DMS79 (cell line): ENCODE results near the gene DHODH.

Experiments used
- DNase-seq: peaks from one replicate; lab custom pipeline; 2025; lab: John Stamatoyannopoulos, UW

DHODH gene

DNA sequence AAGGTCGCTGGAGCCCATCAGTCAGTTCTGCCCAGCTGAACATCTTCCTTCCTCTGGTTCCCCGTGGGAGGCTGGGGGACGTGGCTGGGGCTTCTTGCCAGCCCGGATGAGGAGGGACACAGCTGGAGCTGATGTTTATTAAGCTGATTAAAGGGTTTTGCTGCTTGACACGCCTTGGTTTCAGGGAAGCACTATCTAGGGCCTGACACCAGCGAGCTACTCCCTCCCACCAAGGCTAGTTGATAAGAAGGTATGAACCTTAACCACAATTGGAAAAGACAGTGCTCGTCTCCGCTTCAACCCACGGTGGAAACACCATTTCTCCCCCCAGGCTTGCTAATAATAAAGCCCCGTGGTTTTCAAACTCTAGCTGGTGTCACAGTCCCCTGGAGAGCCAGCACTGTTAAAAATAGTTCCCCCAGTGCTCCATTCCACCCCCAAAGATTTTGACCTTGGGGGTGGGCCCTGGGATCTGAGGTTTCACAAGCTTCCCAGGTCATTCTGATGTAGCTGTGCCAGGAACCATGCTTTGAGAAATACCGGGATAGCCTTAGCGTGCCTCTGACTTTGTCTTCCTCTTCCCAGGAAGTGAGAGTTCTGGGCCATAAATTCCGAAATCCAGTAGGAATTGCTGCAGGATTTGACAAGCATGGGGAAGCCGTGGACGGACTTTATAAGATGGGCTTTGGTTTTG, 5.5 kb downstream of the DHODH start:
- DNase-seq, result no peak

DNA sequence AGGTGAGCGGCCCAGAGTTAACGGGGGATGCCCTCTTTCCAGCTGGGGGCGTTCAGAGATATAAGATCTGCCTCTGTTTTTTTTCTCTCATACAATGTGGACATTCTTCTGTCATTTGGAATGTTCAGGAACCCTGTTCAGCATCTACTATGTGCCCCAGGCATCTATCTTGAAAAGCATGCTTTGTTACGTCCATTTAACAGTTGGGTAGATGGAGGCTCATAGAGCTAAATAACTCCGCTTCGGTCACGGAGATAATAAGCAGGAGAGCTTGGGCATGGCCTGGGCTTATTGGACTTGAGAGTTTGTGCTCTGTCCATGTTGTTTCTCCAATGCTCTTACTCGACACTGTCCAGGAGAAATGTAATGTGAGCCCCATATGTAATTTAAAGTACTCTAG, 6.1 kb downstream of the DHODH start:
- DNase-seq, result no peak

DNA sequence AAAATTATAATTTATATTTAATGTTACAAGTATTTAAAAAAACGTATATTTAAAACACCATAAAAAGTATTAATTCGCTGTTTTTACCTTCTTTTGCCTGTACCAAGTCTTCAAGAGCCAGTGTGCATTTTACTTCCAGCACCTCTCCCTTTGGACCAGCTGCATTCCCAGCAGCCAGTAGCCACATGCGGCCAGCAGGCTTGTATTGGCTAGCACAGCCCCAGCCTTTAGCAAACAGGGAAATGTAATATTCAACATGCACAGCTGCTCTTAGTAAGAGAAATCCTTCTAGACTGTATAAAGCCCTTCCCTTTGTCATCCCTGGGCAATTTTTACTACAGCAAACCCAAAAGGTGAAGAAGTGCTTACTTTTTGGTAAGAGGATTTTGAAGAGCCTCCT, 6.6 kb downstream of the DHODH start:
- DNase-seq, result no peak

DNA sequence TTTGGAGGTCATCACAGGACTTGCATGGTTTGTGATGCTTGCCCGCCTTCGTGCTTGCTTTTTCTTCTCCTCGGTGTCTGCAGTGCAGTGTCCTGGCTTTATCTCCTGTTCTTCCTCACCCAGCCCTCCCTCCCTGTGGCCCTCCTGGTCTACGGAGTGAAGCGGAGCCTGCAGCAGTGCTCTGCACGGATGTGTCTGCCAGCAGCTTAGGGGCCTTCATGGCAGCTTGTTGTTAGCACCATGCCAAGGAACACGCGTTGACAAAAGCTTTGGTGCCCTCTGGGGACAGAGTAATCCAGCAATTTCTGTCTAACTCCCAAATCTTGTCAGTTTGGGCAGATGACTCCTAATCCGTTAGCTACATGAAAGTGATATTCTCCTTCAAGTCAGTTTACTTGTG, 9.9 kb downstream of the DHODH start:
- no peak for DNase-seq

DNA sequence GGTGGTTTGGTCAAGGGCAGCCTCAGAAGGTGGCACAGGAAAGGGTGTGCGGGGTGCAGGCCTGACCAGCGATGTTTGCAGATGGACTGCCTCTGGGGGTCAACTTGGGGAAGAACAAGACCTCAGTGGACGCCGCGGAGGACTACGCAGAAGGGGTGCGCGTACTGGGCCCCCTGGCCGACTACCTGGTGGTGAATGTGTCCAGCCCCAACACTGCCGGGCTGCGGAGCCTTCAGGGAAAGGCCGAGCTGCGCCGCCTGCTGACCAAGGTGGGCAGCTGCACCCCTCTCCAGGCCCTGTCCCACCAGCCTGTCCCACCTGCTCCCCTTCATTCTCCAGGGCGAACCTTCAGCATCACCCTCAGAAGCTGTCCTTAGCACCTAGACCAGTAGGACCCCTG, 12.5 kb downstream of the DHODH start:
- DNase-seq, result no peak

DNA sequence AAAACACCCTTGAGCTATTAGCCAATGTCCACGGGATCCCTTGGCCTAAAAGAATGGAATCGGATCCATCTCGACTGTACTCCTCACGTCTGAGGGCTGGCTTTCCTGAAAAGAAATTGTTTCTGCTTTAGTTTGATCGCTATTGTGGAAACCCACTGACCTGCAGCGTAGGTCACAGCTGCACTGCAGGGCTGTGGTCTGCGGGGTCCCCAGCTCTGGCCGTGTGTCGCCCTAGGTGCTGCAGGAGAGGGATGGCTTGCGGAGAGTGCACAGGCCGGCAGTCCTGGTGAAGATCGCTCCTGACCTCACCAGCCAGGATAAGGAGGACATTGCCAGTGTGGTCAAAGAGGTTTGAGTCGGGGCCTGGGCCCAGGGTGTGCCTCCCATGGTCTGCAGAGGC, 13.6 kb downstream of the DHODH start:
- no peak for DNase-seq

DNA sequence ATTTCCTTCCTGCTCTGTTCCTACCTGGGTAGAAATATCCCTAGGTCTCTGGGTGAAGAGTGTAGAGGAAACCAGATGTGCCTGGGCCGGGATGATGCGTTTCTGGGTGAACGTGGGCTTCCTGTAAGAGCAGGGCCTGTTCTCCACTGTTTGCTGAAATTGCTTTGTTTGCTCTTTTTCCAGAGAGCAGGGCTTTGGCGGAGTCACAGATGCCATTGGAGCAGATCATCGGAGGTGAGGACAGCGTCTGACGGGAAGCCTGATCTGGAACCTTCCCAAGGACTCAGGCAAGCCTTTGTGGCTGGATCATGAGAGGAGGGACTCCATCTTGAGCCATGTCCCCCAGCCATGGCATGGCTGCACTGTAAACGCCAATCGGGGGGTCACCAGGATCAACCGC, 15.4 kb downstream of the DHODH start:
- DNase-seq, result no peak

DNA sequence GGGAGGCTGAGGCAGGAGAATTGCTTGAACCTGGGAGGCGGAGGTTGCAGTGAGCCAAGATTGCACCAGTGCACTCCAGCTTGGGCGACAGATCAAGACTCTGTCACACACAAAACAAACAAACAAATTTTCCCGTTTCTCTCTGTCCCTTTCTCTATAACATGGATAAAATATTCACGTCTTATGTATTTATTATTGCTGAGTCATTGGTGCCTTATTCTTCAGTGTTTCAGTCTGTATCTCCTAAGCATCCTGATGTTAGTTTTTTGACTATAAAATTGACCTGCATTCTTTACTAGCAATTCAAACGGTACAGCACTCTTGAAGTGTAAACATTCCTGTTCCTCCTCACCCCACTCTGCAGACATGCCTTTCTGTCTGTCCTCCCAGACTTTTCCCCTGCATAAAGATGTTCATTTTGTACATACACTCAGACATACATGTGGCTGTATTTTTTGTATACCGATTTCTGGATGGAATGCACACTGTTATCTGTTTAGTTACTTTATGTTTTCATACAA, 16.4 kb downstream of the DHODH start:
- no peak for DNase-seq

DNA sequence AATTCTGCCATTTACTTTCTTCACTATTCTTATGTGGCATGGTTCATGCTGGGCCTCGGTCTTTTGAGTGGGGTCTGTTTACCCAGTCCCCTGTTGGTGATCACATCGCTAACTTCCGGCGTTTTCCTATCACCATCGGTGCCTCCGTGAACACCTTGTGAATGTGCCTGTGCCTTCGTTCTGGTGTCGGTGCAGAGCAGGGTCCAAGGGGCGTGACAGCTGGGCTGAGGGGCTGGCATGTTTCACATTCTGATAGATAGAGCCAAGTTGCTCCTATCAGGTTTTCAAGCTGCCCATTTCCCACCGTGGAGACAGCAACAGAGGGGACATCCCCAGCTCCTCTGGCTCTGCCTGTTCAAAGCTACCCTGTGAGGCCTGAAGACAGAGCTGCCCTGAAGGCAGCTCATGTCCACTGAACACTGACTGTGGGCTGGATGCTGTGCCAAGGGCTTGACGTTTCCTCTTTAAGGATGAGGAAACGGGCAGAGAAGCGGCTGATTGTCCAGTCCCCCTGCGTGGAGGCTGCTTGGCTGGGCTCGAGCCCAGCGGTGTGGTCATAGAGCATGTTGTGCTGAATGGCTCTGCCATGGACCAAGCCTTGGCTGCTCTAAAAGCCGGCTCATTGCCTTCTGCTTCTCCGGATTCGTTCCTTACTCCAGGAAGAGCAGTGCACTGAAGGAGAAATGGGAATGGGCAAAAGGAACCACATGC, 17.0 kb downstream of the DHODH start:
- DNase-seq, result no peak

DNA sequence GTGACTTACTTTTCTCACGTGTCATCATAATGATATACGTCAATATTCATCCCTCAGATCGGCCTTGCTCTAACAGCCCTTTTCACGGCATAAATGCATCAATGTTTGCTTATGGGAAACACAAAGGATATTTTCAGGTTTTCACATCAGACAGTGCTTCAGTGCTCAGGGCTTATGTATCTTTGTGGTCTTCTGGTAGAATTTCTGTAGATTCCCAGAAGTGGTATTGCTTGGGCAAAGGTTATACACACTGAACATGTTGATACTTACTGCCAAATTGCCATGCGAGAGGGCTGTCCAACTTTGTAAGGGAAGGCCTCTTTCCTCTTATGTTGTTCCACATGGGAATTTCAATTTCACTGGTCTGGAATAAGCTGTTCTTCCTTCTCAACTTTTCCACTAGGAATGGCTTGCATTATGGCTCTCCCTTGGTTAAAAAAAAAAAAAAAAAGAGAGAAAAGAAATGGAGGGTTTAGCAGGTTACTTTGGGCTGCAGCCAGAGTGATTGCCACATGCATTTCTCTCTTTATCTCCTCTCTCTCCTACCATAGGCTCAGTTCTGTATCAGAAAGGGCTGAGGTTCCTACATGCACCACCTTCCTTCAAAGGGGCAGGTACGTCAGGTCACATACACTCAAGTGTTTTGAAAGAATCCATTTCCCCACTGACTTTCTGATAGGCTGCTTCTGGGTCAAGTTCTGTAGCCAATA, 19.3 kb downstream of the DHODH start:
- no peak for DNase-seq

DNA sequence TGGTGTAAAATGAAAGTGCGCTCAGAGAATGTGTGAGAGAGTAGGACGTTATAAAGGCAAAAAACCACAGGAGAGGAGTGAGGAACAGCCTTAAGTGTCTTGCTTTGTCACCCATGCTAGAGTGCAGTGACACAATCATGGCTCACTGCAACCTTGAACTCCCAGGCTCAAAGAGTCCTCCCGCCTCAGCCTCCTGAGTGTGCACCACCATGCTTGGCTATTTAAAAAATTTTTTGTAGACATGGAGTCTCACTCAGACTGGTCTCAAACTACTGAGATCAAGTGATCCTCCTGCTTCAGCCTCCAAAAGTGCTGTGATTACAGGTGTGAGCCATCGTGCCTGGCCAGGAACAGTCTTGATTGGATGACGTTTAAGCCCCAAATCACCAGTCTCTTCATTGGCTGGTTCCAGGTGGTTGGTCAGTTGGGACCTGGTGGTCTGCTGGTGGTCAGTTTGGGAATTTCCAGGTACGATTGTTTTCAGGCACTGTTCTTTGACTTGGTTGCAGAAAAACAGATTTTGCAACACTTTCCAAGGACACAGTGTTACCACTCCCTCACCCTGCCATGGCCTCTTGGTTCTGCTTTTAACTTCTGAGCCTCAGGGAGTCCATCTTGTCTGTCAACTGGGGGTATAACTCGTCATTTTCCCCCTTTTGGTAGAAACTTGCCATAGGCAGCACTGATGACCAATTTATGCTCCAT, 21.2 kb downstream of the DHODH start:
- DNase-seq, result no peak

DNA sequence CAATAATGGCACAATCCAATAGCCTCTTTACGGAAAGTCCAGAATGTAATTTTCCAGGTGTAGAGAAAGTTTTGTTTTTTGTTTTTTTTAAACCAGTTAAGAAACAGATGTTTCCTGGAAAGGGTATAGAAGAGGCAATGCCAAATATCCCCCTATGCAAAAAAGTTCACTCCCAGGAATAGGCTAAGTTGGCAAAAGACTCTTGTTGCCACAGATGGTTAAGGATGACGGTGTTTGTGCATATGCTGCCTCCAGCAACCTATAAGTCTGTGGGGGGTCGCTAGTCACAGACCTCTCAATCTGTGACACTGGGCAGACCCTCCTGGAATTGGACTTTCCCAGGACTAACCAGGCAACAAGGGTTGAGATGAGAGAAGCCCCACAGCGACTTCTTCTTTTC, 24.9 kb downstream of the DHODH start:
- no peak for DNase-seq

DNA sequence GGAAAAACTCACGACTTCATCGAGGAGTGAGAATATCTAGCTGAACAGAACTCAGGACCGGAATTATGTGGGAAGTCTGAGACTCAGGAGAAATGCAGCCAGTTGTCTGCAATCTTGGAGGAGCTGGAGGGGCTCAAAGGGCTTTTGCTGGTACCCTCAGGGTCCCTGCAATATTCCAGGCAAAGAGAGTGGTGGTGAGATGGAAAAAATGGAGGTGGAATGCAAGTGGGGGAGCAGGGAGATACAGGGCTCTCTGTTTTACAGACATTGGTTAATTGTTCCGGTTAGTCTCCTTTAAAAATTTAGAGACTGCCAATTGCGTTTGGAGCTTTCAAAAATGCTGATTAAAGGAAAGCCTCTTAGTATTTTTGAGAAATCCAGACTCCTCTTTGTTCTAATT, 27.6 kb downstream of the DHODH start:
- no peak for DNase-seq

DNA sequence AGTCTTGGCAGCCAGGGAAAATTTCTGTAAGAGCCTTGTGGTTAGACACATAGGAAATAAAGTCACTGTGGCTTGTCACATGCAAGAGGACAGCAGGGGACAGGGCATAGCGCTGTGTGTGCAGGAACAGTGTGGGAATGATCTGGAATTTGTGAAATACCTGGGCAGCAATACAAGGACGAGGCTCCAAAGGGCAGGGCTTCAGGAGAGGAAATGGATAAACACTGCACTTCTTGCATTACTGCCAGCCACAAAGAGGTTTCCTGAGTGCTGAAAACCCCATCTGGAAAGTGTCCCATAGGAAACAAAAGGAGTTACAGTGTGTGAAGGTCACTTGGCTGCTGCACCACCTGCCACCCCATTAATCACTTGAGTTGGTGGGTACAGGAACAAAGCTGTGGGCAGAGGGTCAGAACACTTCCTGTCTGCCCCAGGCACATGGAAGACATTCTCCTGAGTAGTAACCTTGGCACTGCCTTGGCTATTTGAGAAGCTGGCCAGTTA, 33.7 kb downstream of the DHODH start:
- peak; percentile 39 for DNase-seq

DNA sequence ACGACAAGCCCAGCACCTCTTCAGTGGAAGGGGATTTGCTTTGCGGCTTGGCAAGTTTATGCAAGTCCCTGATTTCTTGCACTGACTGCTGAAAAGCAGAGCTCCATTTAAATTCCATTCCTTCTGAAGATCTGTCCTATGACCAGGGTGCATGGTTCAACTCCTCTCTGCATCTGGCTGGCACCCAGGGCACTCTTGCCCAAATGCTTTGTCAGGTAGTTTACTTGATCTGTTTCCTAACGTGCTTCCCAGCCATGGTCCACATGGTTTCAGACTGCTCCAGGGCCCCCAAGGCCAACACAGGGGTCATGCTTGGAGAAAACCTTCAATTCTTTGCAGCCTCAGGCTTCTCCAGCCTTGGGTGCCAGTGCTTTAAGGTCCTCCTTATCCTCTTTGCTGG, 34.5 kb downstream of the DHODH start:
- no peak for DNase-seq

DNA sequence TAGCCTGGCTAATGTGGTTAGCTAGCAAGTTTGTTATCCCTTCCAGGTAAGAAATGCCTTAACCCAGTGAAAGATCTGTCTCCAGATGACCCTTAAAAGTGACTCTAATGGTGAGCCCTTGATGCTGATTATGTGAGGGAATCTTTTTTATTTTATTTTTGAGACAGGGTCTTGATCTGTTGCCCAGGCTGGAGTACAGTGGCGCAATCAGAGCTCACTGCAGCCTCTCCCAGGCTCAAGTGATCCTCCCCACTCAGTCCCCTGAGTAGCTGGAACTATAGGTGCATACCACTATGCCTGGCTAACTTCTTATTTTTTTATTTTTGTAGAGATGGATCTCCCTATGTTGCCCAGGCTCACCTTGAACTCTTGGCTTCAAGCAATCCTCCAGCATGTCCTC, 35.0 kb downstream of the DHODH start:
- DNase-seq, result no peak

DNA sequence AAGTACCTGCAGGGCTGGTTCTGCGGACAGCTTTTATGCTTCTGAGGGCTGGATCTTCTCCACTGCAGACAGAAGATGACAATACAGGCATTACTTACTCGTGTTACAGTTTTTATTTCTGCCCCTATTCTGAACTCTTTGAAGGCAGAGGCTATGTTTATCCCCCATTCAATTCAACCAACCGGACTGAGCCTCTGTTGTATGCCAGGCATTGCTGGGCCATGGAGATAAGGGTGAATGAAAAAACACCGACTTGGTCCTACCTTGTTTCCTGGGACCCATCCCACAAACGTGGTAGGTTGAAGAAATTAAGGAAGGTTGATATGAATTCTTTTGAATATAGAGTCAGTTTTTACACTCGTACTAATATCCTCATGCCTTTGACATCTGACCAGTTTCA, 35.8 kb downstream of the DHODH start:
- no peak for DNase-seq

DNA sequence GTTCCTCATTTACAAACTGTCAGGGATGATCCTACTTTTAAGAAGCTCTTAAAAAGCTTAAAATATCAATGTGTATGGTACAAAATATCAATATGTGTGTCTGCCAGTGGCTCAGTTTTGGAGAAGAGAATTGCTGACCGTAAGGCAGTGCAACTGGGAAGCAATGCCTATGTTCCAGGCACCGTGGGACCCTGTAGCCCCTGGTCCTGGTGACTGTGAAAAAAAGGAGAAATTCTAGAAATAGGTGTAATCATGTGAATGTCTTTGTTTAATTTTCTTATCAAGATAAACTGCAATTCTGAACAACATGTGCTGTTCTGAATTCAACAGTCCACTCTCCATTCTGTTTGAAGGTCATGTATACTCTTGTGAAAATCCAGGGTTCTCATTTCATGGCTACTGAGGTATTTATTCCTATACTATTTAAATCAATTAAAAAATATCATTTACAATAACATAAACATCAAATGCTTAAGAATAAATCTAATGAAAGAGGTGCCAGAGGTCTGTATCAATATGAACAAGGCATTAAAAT, 36.3 kb downstream of the DHODH start:
- no peak for DNase-seq

DNA sequence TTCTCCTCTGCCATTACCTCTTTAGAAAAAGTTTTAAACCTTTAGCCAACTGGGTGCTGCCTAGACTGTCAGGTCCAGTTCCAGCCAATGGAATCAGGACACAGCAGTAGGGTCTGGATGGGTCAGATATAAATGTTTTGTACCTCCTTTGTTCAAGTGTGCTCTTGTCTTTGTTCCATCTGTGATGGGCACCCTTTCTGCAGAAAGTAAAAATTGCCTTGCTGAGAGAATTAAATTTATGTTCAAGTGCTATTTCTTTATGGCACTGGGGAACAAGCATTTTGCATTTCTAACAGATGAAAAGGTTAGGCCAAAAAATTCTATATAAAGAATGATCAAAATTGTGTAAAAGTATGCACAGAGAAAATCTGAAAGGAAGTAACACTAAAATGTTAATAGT, 40.6 kb downstream of the DHODH start:
- DNase-seq, result no peak

DNA sequence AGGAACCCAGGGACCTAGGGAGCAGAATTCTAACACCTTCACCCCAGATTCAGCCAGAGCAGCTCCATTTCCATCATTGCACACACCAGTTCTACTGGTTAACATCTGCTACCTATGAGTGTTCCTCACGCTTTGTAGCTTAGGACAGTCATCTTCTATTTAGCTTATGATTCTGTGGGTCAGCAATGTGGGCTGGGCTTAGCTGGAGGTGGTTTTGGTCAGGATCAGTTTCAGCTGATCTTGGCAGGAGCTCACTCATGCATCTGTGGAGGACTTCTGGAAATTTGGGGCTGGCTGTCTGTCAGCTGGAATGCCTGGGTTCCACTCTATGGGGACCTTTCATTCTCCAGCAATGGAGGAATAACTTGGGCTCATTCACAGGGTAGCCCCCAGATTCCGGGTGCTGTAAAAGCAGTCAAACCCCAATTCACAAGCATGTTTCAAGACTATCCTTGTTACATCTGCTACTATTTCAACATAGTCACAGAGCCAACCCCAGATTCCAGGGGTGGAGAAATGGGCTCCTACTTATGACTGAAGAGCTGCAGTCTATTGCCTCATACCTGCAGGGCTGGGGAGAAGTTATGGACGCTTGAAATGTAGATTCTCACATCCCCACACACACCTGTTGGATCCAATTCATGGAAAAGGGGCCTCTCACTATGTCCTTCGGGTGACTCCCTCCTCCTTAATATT, 42.4 kb downstream of the DHODH start:
- no peak for DNase-seq

DNA sequence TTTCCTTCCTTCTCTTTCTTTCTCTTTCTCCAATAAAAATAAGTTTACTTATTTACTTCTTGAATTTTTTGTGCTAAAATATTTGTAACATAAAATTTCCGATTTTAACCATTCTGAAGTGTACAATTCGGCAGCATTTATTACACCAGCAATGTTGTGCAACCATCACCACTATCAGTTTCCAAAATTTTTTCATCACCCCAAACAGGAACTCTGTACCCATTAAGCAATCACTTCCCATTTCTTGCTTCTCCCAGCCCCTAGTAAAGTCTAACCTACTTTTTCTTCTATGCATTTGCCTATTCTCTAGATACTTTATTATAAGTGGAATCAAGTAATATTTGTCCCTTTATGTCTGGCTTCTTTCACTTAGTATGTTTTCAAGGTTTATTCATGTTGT, 43.3 kb downstream of the DHODH start:
- no peak for DNase-seq
